H1 (cell line): ENCODE data around the gene ANKRD11. TPM values are rescaled to one million over a fixed set of nuclear protein-coding genes. Genes with fewer than 3 reads are reported as not detected.

ENCODE experiments used
- GTF2F1 ChIP-seq: IDR thresholded peaks from 2 replicates; pipeline ENCODE4 v1.6.1; 2012; ENCODE audit warnings: low read depth, low read length, improper control_type of control experiment, borderline replicate concordance
- POLR2AphosphoS5 ChIP-seq: IDR thresholded peaks from 2 replicates; pipeline ENCODE4 v1.6.1; 2011; ENCODE audit warnings: low read depth, low read length
- SIRT6 ChIP-seq: IDR thresholded peaks from one replicate; pipeline ENCODE4 v1.7.1; 2012; ENCODE audit warnings: low read length, inconsistent platforms
- polyA plus RNA-seq, 7 experiments: library from polyadenylated mRNA; depleted of rRNA in 3 of 7; stranded (reverse) in 5 of 7; unstranded in 2 of 7; fragments of >200 nt in 5 of 7; fragments of 200-250 nt in 2 of 7; gene quantifications; 1 replicate in 5 of 7; 2 replicates in 1 of 7; 4 replicates in 1 of 7; pipeline versions ENCODE4 v1.2.1 to v1.2.3, GENCODE V29; 2011 to 2013; ENCODE audit warnings: missing spikeins in 2 of 7, mixed read lengths in 2 of 7
- total RNA-seq: library from RNA; stranded (reverse); fragmentation: NEBNext Ultra II Directional; extraction: Animal tissue kit (Norgen Biotek cat#: 25700); gene quantifications from 2 replicates; pipeline ENCODE4 v1.2.1, GENCODE V29; 2021
- TF ChIP-seq, protein P1 (sequence below): IDR thresholded peaks from 2 replicates; pipeline ENCODE4 v1.6.1; 2012; ENCODE audit warnings: inconsistent platforms

Gene ANKRD11
- total and polyA plus RNA-seq, 2 of the 8 experiments (the other 6 are each of a cell fraction or from before 2014, with no cell fraction given) = 46.5 to 142 TPM

- TF ChIP-seq SIRT6 = no peak
- TF ChIP-seq, protein P1, sequence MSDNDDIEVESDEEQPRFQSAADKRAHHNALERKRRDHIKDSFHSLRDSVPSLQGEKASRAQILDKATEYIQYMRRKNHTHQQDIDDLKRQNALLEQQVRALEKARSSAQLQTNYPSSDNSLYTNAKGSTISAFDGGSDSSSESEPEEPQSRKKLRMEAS = no peak
- TF ChIP-seq POLR2AphosphoS5 = no peak
- no peak for TF ChIP-seq GTF2F1
Measured at GRCh38 chr16:89423681-89424260, 66.6 kb downstream of the ANKRD11 start (continued).
